AG04449 (cell line): ENCODE results near the gene HJURP.
"Not testable (repeated sequence)": the region's sequence is repeated elsewhere in the genome, so short reads cannot be mapped to it uniquely, and the experiment has no call there.

Experiments
- CTCF ChIA-PET: fragments of 350-600 bp; formaldehyde crosslinking; extraction: SDS; loops from one replicate; lab custom pipeline; 2021; ENCODE audit warnings: antibody characterized with exemption; lab: Yijun Ruan, JAX
- POLR2A ChIA-PET: fragments of 400-600, 350-600 bp; formaldehyde crosslinking; extraction: SDS; loops from one replicate; lab custom pipeline; 2020; ENCODE audit warnings: antibody characterized with exemption, inconsistent platforms; lab: Yijun Ruan, JAX
- DNase-seq: peaks from one replicate; pipeline ENCODE4 v3.0.0-alpha.2; 2010; ENCODE audit warnings: low read depth, low spot score
- H3K4me3 ChIP-seq: 2 replicates; pipeline ENCODE4 v1.5.1; 2011; ENCODE audit warnings: low read depth, mild to moderate bottlenecking, control low read depth, low read length
- CTCF ChIP-seq: IDR thresholded peaks from one replicate; pipeline ENCODE4 v1.5.1; 2011; ENCODE audit warnings: mild to moderate bottlenecking, moderate library complexity, low read length, control low read depth, inconsistent platforms; ENCODE audit not compliant: insufficient read depth; ENCODE audit errors: missing control alignments

HJURP gene

GRCh38 chr2:233854241-233854981, at the start of gene HJURP:
Gene HJURP (minus strand): TSS chr2:233854535. CDS start chr2:233854500, 35 bp downstream.
- TF ChIP-seq CTCF, result no peak
- peak within 1 kb of the TSS; percentile 90 for H3K4me3 ChIP-seq
- peak; percentile 63 for DNase-seq
- POLR2A ChIA-PET, result no interaction called here
- CTCF ChIA-PET, result interaction anchor here (2.0 kb wide), 1 partner anchor 12 kb away, joined by 7 read pairs; no protein-coding TSS in a partner anchor

GRCh38 chr2:233901884-233902283, 47.5 kb upstream of the HJURP start:
- TF ChIP-seq CTCF, result no peak
- no peak for DNase-seq
- ChIA-PET POLR2A (no interaction called here), CTCF (interaction anchor here (0.6 kb wide), 1 partner anchor 495 kb away, joined by 3 read pairs; no protein-coding TSS in a partner anchor)
- H3K4me3 ChIP-seq, result no peak overlapping the region

- ChIA-PET POLR2A (no interaction called here), CTCF (no interaction called here)
- TF ChIP-seq CTCF, result no peak
- DNase-seq, result no peak
- H3K4me3 ChIP-seq, result no peak overlapping the region
Measured at GRCh38 chr2:233901367-233901766, 47.0 kb upstream of the HJURP start.

- DNase-seq, CTCF ChIA-PET, H3K4me3 ChIP-seq, POLR2A ChIA-PET: not testable (repeated sequence)
Measured at GRCh38 chr2:233896253-233896652, 41.9 kb upstream of the HJURP start.

GRCh38 chr2:233892793-233893192, 38.5 kb upstream of the HJURP start:
- CTCF ChIA-PET, result no interaction called here
- TF ChIP-seq CTCF, result no peak
- no peak for DNase-seq
- no peak overlapping the region for H3K4me3 ChIP-seq
- POLR2A ChIA-PET, result no interaction called here

GRCh38 chr2:233882353-233882752, 28.0 kb upstream of the HJURP start:
- no peak for TF ChIP-seq CTCF
- POLR2A ChIA-PET, result no interaction called here
- DNase-seq, result no peak
- CTCF ChIA-PET, result no interaction called here
- no peak overlapping the region for H3K4me3 ChIP-seq

GRCh38 chr2:233872125-233872524, 17.8 kb upstream of the HJURP start:
- DNase-seq, POLR2A ChIA-PET, H3K4me3 ChIP-seq: not testable (repeated sequence)
- CTCF ChIA-PET, result interaction anchor here (1.0 kb wide), 1 partner anchor 15 kb away, joined by 4 read pairs; no protein-coding TSS in a partner anchor
